ENCODE measurements around the gene MCAM.
A peak's percentile ranks its signal among the peaks of the same experiment; 100 is the strongest.

MCAM gene

GRCh38 chr11:119285431-119285830 is 31.5 kb downstream of the MCAM start:
- TF ChIP-seq EZH2phosphoT487 (IDR thresholded peaks at IDR 0.05; ENCODE audit: low read length), result no peak
- no peak for TF ChIP-seq CTCF (IDR thresholded peaks at IDR 0.05; ENCODE audit: low read length)
- TF ChIP-seq EZH2 (optimal IDR thresholded peaks at IDR 0.05; ENCODE audit: low read depth, low read length), result no peak
- Histone ChIP-seq H3K4me3 (ENCODE audit: low read length) (no peak overlapping the region), H2AFZ (ENCODE audit: low read length) (no peak overlapping the region), H3K79me2 (ENCODE audit: low read length) (no peaks in the 10 kb centered on the region; the same call in 1 of the 2 replicates), H3K4me2 (ENCODE audit: low read depth, low read length) (no peak overlapping the region), H3F3A (ENCODE audit: insufficient read depth, low read length) (no peaks in the 10 kb centered on the region), H3K36me3 (replicated peaks; ENCODE audit: insufficient read depth, low read length) (no peaks in the 10 kb centered on the region), H4K20me1 (ENCODE audit: insufficient read depth, low read length) (no peaks in the 10 kb centered on the region), H3K27ac (ENCODE audit: low read length) (no peak overlapping the region), H3K9me2 (replicated peaks; ENCODE audit: insufficient read depth, low read length) (no peaks in the 10 kb centered on the region), H3K4me1 (ENCODE audit: low read length) (no peaks in the 10 kb centered on the region), H3K27me3 (replicated peaks; ENCODE audit: insufficient read depth, low read length) (no peaks in the 10 kb centered on the region), H3K9ac (ENCODE audit: low read length) (no peak overlapping the region), H3K9me3 (replicated peaks; ENCODE audit: insufficient read depth, low read length) (no peaks in the 10 kb centered on the region)
- no peak for DNase-seq

GRCh38 chr11:119284344-119285157 is 32.4 kb downstream of the MCAM start:
- Histone ChIP-seq H3K4me2 (ENCODE audit: low read depth, low read length) (no peak overlapping the region), H2AFZ (ENCODE audit: low read length) (no peak overlapping the region), H3K9me3 (replicated peaks; ENCODE audit: insufficient read depth, low read length) (no peaks in the 10 kb centered on the region), H3K4me1 (ENCODE audit: low read length) (no peaks in the 10 kb centered on the region), H3F3A (ENCODE audit: insufficient read depth, low read length) (no peaks in the 10 kb centered on the region), H3K9ac (ENCODE audit: low read length) (no peak overlapping the region), H3K79me2 (ENCODE audit: low read length) (no peaks in the 10 kb centered on the region; the same call in 1 of the 2 replicates), H3K4me3 (ENCODE audit: low read length) (no peak overlapping the region), H3K9me2 (replicated peaks; ENCODE audit: insufficient read depth, low read length) (no peaks in the 10 kb centered on the region), H3K27me3 (replicated peaks; ENCODE audit: insufficient read depth, low read length) (no peaks in the 10 kb centered on the region), H4K20me1 (ENCODE audit: insufficient read depth, low read length) (no peaks in the 10 kb centered on the region), H3K36me3 (replicated peaks; ENCODE audit: insufficient read depth, low read length) (no peaks in the 10 kb centered on the region), H3K27ac (ENCODE audit: low read length) (no peak overlapping the region)
- no peak for TF ChIP-seq EZH2 (optimal IDR thresholded peaks at IDR 0.05; ENCODE audit: low read depth, low read length)
- peak; percentile 60 for TF ChIP-seq CTCF (IDR thresholded peaks at IDR 0.05; ENCODE audit: low read length)
- DNase-seq, result peak; percentile 72

- H4K20me1 ChIP-seq (ENCODE audit: insufficient read depth, low read length), result no peaks in the 10 kb centered on the region
- H3K27me3 ChIP-seq (replicated peaks; ENCODE audit: insufficient read depth, low read length), result no peaks in the 10 kb centered on the region
- no peaks in the 10 kb centered on the region for H3K9me2 ChIP-seq (replicated peaks; ENCODE audit: insufficient read depth, low read length)
- no peak for DNase-seq
- H3K9me3 ChIP-seq (replicated peaks; ENCODE audit: insufficient read depth, low read length), result no peaks in the 10 kb centered on the region
- no peaks in the 10 kb centered on the region for H3F3A ChIP-seq (ENCODE audit: insufficient read depth, low read length)
- H3K9ac ChIP-seq (ENCODE audit: low read length), result no peak overlapping the region
- no peak overlapping the region for H3K4me3 ChIP-seq (ENCODE audit: low read length)
- H3K4me2 ChIP-seq (ENCODE audit: low read depth, low read length), result no peak overlapping the region
- H3K79me2 ChIP-seq (ENCODE audit: low read length), result no peaks in the 10 kb centered on the region; the same call in 1 of the 2 replicates
- no peak overlapping the region for H3K27ac ChIP-seq (ENCODE audit: low read length)
- no peak overlapping the region for H2AFZ ChIP-seq (ENCODE audit: low read length)
- peaks cover 5% of the 10 kb centered on the region for H3K36me3 ChIP-seq (replicated peaks; ENCODE audit: insufficient read depth, low read length)
- TF ChIP-seq CTCF (IDR thresholded peaks at IDR 0.05; ENCODE audit: low read length) (no peak), EZH2 (optimal IDR thresholded peaks at IDR 0.05; ENCODE audit: low read depth, low read length) (no peak), EZH2phosphoT487 (IDR thresholded peaks at IDR 0.05; ENCODE audit: low read length) (no peak)
- H3K4me1 ChIP-seq (ENCODE audit: low read length), result no peaks in the 10 kb centered on the region
Measured at GRCh38 chr11:119282495-119282894, 34.4 kb downstream of the MCAM start.

All from MM.1S (cell line).